GM21447 (cell line): ENCODE measurements around the gene AQP12B.
"Not testable (repeated sequence)": the region's sequence is repeated elsewhere in the genome, so short reads cannot be mapped to it uniquely, and the experiment has no call there.

Experiments used
- ATAC-seq: cut with Tn5 transposase; IDR thresholded peaks from one replicate; pipeline ENCODE4 v1.9.1; 2021; ENCODE audit not compliant: unreplicated experiment

The AQP12B gene

GRCh38 chr2:240701736-240702639, 19.3 kb upstream of the AQP12B start:
- ATAC-seq: no peak

DNA sequence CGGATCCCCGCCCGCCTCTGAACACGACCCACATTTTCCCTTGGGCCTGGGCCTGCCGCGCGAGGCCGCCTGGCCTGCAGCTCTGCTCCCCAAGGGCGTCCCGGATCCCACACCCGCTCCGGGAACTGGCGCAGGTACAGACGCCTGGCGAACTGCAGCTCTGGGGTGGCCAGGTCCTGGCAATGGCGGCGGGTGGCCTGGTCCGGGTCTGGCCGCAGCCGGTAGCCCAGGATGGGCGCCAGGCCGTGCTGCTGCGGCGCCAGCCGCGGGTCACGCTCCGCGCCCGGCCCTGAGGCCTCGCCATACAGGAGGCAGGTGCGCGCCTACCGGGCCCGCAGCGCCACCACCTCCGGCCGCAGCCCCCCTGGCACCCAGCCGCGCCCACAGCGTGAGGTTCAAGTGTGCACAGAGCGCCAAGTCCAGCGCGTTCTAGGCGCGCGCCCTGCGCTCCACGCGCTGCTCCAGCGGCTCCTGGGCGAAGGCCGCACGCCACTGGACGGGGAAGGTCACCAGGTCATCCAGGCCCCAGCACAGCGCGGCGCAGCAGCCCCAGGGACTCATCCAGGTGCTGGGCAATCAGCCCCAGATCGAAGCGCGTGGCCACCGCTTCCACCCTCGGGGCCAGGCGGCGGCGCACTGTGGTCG, 18.5 kb upstream of the AQP12B start:
- no peak for ATAC-seq

- not testable (repeated sequence) for ATAC-seq
These were observed 17.9 kb upstream of the AQP12B start for GRCh38 chr2:240700616-240701015.

- not testable (repeated sequence) for ATAC-seq
These were observed 17.1 kb upstream of the AQP12B start for GRCh38 chr2:240699835-240700234.

DNA sequence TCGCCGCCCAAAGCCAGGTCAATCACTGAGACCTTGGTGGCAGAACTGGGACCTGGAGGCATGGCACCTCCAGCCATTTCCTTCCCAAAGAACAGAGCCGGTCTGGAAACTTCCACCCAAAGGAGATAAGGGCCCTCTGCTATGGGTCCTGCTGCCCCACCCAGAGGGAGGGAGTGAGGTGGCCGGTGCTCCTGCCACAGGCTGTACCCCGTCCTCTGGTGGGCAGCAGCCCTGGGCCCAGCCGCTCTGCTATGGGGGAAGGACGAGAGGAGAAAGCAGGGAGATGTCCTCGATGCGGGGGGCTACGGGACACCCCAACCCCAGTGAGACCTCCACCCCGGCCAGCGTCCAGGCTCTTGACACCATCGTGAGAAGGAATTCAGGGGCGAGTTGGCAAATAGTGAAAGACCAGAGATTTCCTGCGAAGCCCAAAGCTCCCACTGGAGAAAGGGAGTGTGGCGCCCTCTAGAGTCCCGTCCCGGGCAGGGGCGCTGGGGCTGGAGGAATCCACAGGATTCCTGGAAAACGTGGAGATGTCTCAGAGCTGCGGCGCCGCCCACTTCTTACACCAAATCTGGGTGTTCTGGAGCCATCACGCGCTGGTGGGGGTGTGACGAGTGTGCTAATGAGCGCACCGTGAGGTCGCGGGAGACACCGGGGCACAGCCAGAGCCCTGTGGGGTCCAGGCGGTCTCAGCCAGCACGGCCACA, 16.3 kb upstream of the AQP12B start:
- not testable (repeated sequence) for ATAC-seq

DNA sequence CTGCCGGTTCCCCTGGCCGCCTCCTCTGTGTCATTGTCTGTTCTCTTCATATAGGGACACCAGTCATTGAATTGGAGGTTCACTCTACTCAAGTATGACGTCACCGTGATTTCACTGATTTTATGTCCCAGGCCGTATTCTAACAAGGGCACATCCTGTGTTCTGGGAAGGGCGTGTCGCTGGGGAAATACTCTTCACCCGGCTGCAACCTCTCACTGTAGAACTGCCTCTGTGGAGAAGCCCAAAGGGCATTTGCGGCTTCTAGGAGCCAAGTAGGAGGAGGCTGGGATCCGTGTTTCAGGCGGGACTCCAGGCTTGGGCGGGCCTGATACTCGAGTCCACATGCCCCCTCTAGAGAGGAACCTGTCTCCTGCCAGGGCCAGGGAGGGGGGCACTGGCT, 13.8 kb upstream of the AQP12B start:
- ATAC-seq: not testable (repeated sequence)

DNA sequence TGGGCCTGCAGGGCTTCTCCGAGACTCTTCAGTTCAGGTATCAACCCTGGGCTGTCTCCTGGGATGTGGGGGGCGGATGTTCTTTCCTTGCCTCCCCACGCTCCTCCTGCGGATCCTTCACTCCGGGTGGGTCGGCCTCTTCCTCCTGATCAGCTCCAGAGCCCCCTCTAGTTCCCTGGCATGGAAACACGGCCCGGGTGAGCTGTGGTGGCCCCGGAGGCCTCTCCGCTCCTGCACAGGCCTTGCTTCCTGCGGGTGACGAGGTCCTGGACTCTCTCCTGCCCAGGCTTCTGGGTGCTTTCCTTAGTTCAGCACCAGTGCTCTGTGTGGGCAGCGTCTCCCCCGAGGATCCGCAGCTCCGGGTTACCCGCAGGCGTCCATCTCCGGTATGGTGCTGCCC, 12.9 kb upstream of the AQP12B start:
- not testable (repeated sequence) for ATAC-seq

DNA sequence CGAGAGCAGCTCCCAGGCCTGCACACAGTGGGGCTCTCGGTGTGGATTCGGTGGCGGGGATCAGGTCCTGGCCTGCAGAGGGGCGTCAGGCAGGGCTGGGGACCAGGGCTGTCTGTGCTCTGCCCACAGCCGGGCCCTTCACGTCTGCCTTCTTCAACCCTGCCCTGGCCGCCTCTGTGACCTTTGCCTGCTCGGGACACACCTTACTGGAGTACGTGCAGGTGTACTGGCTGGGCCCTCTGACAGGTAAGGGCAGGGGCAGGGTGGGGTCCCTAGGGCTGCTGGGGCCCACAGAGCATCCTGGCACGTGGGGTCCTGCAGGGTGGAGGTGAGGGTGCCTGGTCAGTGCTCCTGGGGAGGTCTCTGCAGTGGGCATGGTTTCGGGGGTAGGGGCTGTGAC, 11.6 kb upstream of the AQP12B start:
- ATAC-seq: not testable (repeated sequence)

- ATAC-seq: not testable (repeated sequence)
These were observed 10.2 kb upstream of the AQP12B start for GRCh38 chr2:240692583-240693561.

DNA sequence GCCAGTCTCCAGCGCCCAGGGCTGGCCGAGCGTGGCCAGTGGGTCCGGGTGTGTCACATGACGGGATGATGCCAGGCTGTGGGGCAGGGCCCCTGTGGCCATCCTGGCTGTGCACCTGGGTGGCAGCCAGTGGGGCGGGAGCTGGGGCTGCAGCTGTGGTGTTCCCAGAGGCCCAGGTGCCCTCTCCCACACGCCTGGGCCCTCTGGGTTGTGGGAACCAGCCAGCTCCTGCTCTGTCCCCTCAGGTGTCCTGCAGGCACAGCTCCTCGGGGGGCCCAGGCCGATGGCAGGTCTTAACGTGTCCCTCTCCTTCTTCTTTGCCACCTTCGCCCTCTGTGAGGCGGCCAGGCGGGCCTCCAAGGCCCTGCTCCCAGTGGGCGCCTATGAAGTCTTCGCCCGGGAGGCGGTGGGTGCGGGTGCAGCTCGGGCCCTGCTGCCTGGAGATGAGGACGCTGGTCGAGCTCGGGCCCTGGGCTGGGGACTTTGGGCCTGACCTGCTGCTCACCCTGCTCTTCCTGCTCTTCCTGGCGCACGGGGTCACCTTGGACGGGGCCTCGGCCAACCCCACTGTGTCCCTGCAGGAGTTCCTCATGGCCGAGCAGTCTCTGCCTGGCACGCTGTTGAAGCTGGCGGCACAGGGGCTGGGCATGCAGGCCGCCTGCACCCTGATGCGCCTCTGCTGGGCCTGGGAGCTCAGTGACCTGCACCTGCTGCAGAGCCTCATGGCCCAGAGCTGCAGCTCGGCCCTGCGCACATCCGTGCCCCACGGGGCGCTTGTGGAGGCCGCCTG, 9.1 kb upstream of the AQP12B start, which contains the start of gene AQP12A:
TSS of gene AQP12A (plus strand) at position 236 of the 790 bp plus-strand sequence. CDS start at position 284, 48 bp downstream.
- not testable (repeated sequence) for ATAC-seq

GRCh38 chr2:240691075-240691427, 8.4 kb upstream of the AQP12B start:
- ATAC-seq: not testable (repeated sequence)

- not testable (repeated sequence) for ATAC-seq
These were observed 7.9 kb upstream of the AQP12B start for GRCh38 chr2:240690421-240691074.

GRCh38 chr2:240689975-240690374, 7.3 kb upstream of the AQP12B start:
- no peak for ATAC-seq

- ATAC-seq: no peak
These were observed 5.9 kb upstream of the AQP12B start for GRCh38 chr2:240688553-240688919.

DNA sequence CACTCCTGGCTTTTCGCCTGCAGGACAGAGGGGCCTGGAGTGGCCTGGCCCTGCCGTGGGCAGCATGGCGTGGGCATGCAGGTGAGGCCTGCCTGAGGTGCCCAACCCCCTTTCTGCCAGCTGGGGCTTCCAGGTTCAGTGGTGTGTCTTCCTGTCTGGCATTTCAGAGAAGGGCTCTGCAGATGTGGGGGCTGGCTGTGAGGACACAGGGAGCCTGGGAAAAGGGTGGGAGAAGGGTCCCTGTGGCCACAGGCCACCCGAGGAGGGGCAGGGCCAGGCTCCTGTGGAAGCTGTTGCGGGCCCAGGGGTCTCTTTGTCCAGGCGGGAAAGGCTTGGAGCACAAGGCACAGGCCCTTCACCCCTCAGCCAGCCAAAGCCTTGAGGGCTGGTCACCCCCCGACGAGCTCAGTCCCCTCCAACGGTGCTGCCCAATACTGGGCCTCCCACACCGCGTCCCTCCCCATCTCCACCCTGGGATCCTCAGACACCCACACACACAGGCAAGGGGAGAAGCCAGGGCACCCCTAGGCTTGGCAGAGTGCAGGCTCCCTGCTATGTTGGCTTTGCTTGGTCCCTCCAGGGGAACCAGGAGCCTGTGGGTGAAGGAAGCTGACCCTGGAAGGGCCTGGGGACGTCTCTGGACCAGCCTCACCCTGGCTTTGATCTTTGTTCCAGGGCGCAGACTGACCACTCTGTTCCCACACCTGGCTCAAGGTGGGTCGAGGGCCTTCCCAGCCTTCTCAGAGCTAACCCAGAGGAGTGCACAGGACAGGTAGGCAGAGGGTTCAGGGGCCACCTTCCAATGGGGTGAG, 5.3 kb upstream of the AQP12B start:
- ATAC-seq: no peak

DNA sequence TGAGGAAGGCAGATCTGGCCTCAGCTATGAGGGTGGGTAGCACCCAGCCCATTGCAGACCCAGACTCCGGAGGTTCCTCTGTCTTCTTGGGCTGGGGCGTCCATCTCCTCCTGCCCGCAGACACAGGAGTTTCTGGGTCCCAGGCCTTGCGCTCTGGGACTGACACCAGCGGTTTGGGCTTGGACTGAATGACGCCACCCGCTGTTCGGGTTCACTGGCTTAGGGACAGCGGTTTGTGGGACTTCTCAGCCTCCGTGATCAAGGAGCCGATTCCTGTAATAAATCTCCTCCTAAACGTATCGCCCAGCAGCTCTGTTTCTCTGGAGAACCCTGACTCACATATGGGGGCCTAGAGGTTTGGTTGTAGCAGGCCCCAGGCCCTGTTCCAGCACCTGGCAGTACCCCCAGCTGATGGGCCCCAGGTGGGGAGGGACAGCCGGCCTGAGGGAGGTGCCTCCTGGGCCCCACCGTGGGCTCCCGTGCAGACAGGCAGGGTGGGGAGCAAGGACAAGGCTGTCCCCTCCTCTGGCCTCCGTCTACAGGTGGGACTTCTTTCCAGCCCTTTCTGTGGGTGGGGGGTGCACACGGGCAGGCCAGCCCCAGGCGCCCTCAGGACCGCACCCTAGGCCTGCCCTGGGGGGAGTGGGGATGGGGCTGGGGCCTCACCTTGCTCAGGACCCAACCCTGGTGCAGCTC, 4.5 kb upstream of the AQP12B start:
- no peak for ATAC-seq

DNA sequence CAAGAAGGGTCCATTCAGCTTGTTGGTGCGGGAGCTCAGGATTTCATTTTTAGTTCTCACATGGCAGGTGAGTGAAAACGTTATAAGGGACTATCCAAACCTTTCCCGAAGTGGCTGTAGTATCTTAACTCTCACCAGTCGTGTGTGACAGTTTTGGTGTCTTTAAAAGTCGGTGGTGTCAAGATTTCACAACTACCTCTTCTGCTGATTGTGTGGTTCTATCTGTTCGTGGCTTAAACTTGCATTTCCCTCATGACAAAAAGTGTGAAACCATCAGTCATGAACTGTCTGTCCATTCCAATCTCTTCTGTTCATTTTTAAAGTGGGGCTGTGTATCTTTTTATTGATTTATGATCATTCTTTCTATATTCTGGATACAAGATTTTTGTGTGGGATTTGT, 3.8 kb upstream of the AQP12B start:
- no peak for ATAC-seq
